ENCODE results near the gene CLEC11A. TPM values are rescaled to one million over a fixed set of nuclear protein-coding genes. Genes with fewer than 3 reads are reported as not detected.
"Not testable (repeated sequence)": the region's sequence is repeated elsewhere in the genome, so short reads cannot be mapped to it uniquely, and the experiment has no call there.

Gene CLEC11A
- total RNA-seq, 2 donors from 2014 or later, result 8.4 to 9.6 TPM

DNA sequence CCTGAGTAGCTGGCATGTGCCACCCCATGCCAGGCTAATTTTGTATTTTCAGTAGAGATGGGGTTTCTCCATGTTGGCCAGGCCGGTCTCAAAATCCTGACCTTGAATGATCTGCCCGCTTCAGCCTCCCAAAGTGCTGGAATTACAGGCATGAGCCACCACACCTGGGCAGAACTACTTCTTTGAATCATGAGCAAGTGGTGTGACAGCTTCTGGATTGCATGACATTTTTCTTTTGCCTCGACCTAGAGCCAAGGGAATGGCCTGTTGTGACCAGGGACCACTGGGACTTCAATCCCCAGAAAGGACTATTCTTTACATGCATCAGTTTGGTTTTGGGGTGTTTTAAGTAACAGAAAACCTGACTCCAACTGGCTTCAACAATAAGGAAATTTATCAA, 49.7 kb downstream of the CLEC11A start:
- not testable (repeated sequence) for DNase-seq, ATAC-seq
- intact Hi-C loops (cut with DNase I), result loop anchor here in 1 of 2 donors (10.0 kb wide), 1 partner anchor 68 kb away; no protein-coding TSS in a partner anchor

DNA sequence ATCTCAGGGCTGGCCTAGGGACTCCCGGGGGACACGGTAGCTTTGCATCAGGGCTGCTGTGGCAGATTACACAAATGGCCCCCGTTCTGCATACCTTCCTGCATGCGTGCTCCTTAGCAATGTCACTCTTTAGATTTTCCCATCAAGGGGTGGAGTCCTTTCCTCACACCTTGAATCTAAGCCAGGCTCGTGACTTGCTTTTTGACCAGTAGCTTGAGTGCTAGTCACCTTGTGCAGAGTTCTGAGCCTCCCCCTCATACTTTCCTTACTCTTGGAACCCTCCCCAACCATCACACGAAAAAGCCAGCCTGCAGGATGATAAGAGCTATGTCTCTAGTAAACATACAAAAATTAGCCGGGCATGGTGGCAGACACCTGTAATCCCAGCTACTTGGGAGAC, 50.3 kb downstream of the CLEC11A start:
- ATAC-seq, DNase-seq: not testable (repeated sequence)
- intact Hi-C loops (cut with DNase I), result loop anchor here in 1 of 2 donors (10.0 kb wide), 1 partner anchor 69 kb away; no protein-coding TSS in a partner anchor

Other genes with a start within 250 kb of the CLEC11A start
- 10 to 100 TPM; 82.3 to 96.9 TPM for gene EMC10, start 246.9 kb upstream of the CLEC11A start, total RNA-seq
- gene GARIN5A, start 246.5 kb upstream of the CLEC11A start, total RNA-seq, result 1 to 10 TPM; 1.4 to 1.5 TPM
- 10 to 100 TPM; 27.3 to 36.7 TPM for gene JOSD2, start 212.2 kb upstream of the CLEC11A start, total RNA-seq
- gene ASPDH, start 209.5 kb upstream of the CLEC11A start, total RNA-seq, result not detected
- 1 to 10 TPM; 1.4 to 2.9 TPM for gene LRRC4B, start 154.9 kb upstream of the CLEC11A start, total RNA-seq
- under 1 TPM; 0.24 to 0.52 TPM for gene SYT3, start 83.5 kb upstream of the CLEC11A start, total RNA-seq
- 1 to 10 TPM; 1.3 to 2.0 TPM for gene C19orf81, start 73.9 kb upstream of the CLEC11A start, total RNA-seq
- 1 to 10 TPM in 1 of 2 donors, under 1 TPM in 1; 0.62 to 1.2 TPM for gene SHANK1, start 3.6 kb upstream of the CLEC11A start, total RNA-seq
- gene GPR32, start 47.1 kb downstream of the CLEC11A start, total RNA-seq, result not detected
- not detected for gene ACP4, start 67.1 kb downstream of the CLEC11A start, total RNA-seq
- gene KLK1, start 100.4 kb downstream of the CLEC11A start, total RNA-seq, result under 1 TPM in 1 of 2 donors, not detected in 1; 0.27 TPM
- gene KLK15, start 110.2 kb downstream of the CLEC11A start, total RNA-seq, result not detected
- not detected for gene KLK3, start 131.6 kb downstream of the CLEC11A start, total RNA-seq
- not detected for gene KLK2, start 150.1 kb downstream of the CLEC11A start, total RNA-seq
- gene KLK4, start 188.0 kb downstream of the CLEC11A start, total RNA-seq, result not detected
- gene KLK5, start 229.7 kb downstream of the CLEC11A start, total RNA-seq, result under 1 TPM in 1 of 2 donors, not detected in 1; 0.42 TPM
- gene KLK6, start 246.2 kb downstream of the CLEC11A start, total RNA-seq, result not detected